ENCODE data around the gene CDC42BPA. TPM values are rescaled to one million over a fixed set of nuclear protein-coding genes. Genes with fewer than 3 reads are reported as not detected.

CDC42BPA gene
- total and polyA plus RNA-seq, 2 of the 8 experiments (the other 6 are each of a cell fraction or from before 2014, with no cell fraction given) = 7.1 to 28.5 TPM

- no peak overlapping the region for H4K5ac ChIP-seq (ENCODE audit: insufficient read length, low read depth, low read length)
- H3K4me2 ChIP-seq (ENCODE audit: insufficient read depth in 1 of 2, low read depth in 2 of 2, low read length in 2 of 2) = no peak overlapping the region
- POLR2A ChIA-PET (ENCODE audit: partially characterized antibody) = interaction anchor here (3.6 kb wide), 1 partner anchor 12 kb away, joined by 18 read pairs; the partner anchor contains the start of gene COQ8A
- no peak overlapping the region for H2BK5ac ChIP-seq (ENCODE audit: low read depth, low read length)
- no peak overlapping the region for H3K4ac ChIP-seq (replicated peaks; ENCODE audit: insufficient read length, low read depth, low read length)
- H2BK12ac ChIP-seq (ENCODE audit: low read depth, low read length) = no peak overlapping the region
- no peaks in the 10 kb centered on the region for H3K23me2 ChIP-seq (ENCODE audit: low read depth, low read length)
- H3K9ac ChIP-seq (replicated peaks in 1 of 4; ENCODE audit: extremely low read depth in 1 of 4, low read depth in 3 of 4, low read length in 3 of 4) = no peak overlapping the region
- no peak overlapping the region for H2BK15ac ChIP-seq (ENCODE audit: low read length)
- no peak overlapping the region for H3K18ac ChIP-seq (ENCODE audit: extremely low read depth, low read length)
- H3K4me1 ChIP-seq (replicated peaks in 1 of 4; ENCODE audit: control insufficient read depth in 3 of 4, insufficient read depth in 4 of 4, low read length in 3 of 4) = peaks cover 0 to 4% (median 0%) of the 10 kb centered on the region in 4 experiments; a peak in 3 of 7 replicates
- no peak overlapping the region for H2AFZ ChIP-seq (ENCODE audit: low read length)
- no peak overlapping the region for H3K4me3 ChIP-seq (ENCODE audit: extremely low read depth in 1 of 4, insufficient read depth in 2 of 4, low read depth in 3 of 4, low read length in 4 of 4)
- no peak overlapping the region for H2BK120ac ChIP-seq (replicated peaks; ENCODE audit: low read depth, low read length)
- no peak overlapping the region for H3K27ac ChIP-seq (ENCODE audit: low read depth, low read length)
- no peak overlapping the region for H3K14ac ChIP-seq (ENCODE audit: insufficient read length)
- no peak overlapping the region for H4K8ac ChIP-seq (ENCODE audit: extremely low read depth, insufficient read depth, low read length)
- H4K20me1 ChIP-seq (replicated peaks in 1 of 2; ENCODE audit: control insufficient read depth in 1 of 2, insufficient read depth in 2 of 2, low read length in 2 of 2) = peaks cover 2 to 3% of the 10 kb centered on the region in 2 experiments
- H4K91ac ChIP-seq (replicated peaks; ENCODE audit: insufficient read length, low read length) = no peak overlapping the region
- WGBS, 2 experiments (ENCODE audit: extremely low coverage in 1 of 2, insufficient coverage in 1 of 2, insufficient read length in 1 of 2, insufficient replicate concordance in 2 of 2, low coverage in 1 of 2, low lambda C conversion rate in 2 of 2, missing lambda C conversion rate in 1 of 2) = 88% methylated on average over 3 of the region's 3 CpGs; no CpG with 5 or more reads in 1 of the 2 experiments
- H3K9me3 ChIP-seq (ENCODE audit: insufficient read depth in 2 of 2, low read depth in 1 of 2, low read length in 1 of 2) = peaks cover 0 to 3% of the 10 kb centered on the region in 2 experiments; a peak in 3 of 4 replicates
- H3K79me1 ChIP-seq (ENCODE audit: low read depth, low read length) = peaks cover 2% of the 10 kb centered on the region; the same call in 1 of the 2 replicates
- H3K79me2 ChIP-seq (ENCODE audit: control insufficient read depth in 1 of 2, insufficient read depth in 2 of 2, low read length in 2 of 2) = peaks cover 3 to 40% of the 10 kb centered on the region in 2 experiments; a peak in 3 of 4 replicates
- no peak overlapping the region for H2AK5ac ChIP-seq (ENCODE audit: low read depth, low read length)
- CTCF ChIA-PET (ENCODE audit: partially characterized antibody) = interaction anchor here (0.6 to 0.9 kb wide), 2 partner anchors 11 to 37 kb away, joined by 3 to 4 read pairs; no protein-coding TSS in a partner anchor
- H3K56ac ChIP-seq (replicated peaks; ENCODE audit: insufficient read length, low read depth, low read length) = no peak overlapping the region
- TF ChIP-seq SRF (IDR thresholded peaks at IDR 0.05; ENCODE audit: low read depth, low read length) (no peak), CTCF (IDR thresholded peaks at IDR 0.05; ENCODE audit: control extremely low read depth in 1 of 3, insufficient read depth in 1 of 3, low read depth in 1 of 3, low read length in 3 of 3) (peak in 1 of 3 experiments; percentile 2; a peak in 1 of 4 replicates), SUZ12 (IDR thresholded peaks at IDR 0.05; ENCODE audit: low read length) (no peak), HDAC6 (IDR thresholded peaks at IDR 0.05; ENCODE audit: low read depth, low read length) (no peak), SP1 (IDR thresholded peaks at IDR 0.05; ENCODE audit: low read depth, low read length) (no peak)
- no peak overlapping the region for H3K23ac ChIP-seq (ENCODE audit: insufficient read length)
- DNase-seq (ENCODE audit: low read depth in 1 of 2, low spot score in 2 of 2) (no peak), FAIRE-seq (no peak)
- no peak overlapping the region for H2BK20ac ChIP-seq (ENCODE audit: low read length)
- H3K27me3 ChIP-seq (replicated peaks in 1 of 4; ENCODE audit: control insufficient read depth in 3 of 4, extremely low read depth in 1 of 4, insufficient read depth in 3 of 4, low read length in 3 of 4) = no peaks in the 10 kb centered on the region
- H3K36me3 ChIP-seq (ENCODE audit: control insufficient read depth in 2 of 4, insufficient read depth in 4 of 4, low read length in 3 of 4) = no peaks in the 10 kb centered on the region
These were observed 366.2 kb downstream of the CDC42BPA start for GRCh38 chr1:226952118-226952441.

Measured in H1 (cell line).